ENCODE data around the gene PCMT1. TPM values are rescaled to one million over a fixed set of nuclear protein-coding genes. Genes with fewer than 3 reads are reported as not detected.

Gene PCMT1
- total and polyA plus RNA-seq, 2 experiments from 2014 or later, result 137 to 189 TPM

GRCh38 chr6:149809798-149810197 is 60.3 kb downstream of the PCMT1 start:
- TF ChIP-seq CTCF (IDR thresholded peaks at IDR 0.05; ENCODE audit: low read depth, low read length), result no peak
- no peak overlapping the region for H3K4me3 ChIP-seq
- no peaks in the 10 kb centered on the region for H3K27me3 ChIP-seq
- no peaks in the 10 kb centered on the region for H3K9me3 ChIP-seq (ENCODE audit: low read depth)
- peaks cover 17% of the 10 kb centered on the region for H3K36me3 ChIP-seq
- DNase-seq (ENCODE audit: low read depth in 1 of 2, low spot score in 1 of 2), result no peak
- no peak overlapping the region for H3K27ac ChIP-seq
- H3K4me1 ChIP-seq (ENCODE audit: low read depth), result no peaks in the 10 kb centered on the region

- no peak for DNase-seq (ENCODE audit: low read depth in 1 of 2, low spot score in 1 of 2)
- Histone ChIP-seq H3K4me1 (ENCODE audit: low read depth) (no peaks in the 10 kb centered on the region), H3K9me3 (ENCODE audit: low read depth) (no peaks in the 10 kb centered on the region), H3K4me3 (no peak overlapping the region), H3K27me3 (no peaks in the 10 kb centered on the region), H3K27ac (no peak overlapping the region), H3K36me3 (peaks cover 17% of the 10 kb centered on the region)
- TF ChIP-seq CTCF (IDR thresholded peaks at IDR 0.05; ENCODE audit: low read depth, low read length), result no peak
Observed at GRCh38 chr6:149813351-149813750, 63.8 kb downstream of the PCMT1 start.

- Histone ChIP-seq H3K27ac (no peak overlapping the region), H3K4me3 (no peak overlapping the region), H3K9me3 (ENCODE audit: low read depth) (no peaks in the 10 kb centered on the region), H3K4me1 (ENCODE audit: low read depth) (no peaks in the 10 kb centered on the region), H3K36me3 (peaks cover 8% of the 10 kb centered on the region), H3K27me3 (no peaks in the 10 kb centered on the region)
- no peak for DNase-seq (ENCODE audit: low read depth in 1 of 2, low spot score in 1 of 2)
- TF ChIP-seq CTCF (IDR thresholded peaks at IDR 0.05; ENCODE audit: low read depth, low read length), result no peak
Observed at GRCh38 chr6:149815788-149816187, 66.2 kb downstream of the PCMT1 start.

GRCh38 chr6:149820506-149820905 is 71.0 kb downstream of the PCMT1 start:
- no peaks in the 10 kb centered on the region for H3K9me3 ChIP-seq (ENCODE audit: low read depth)
- H3K27ac ChIP-seq, result no peak overlapping the region
- no peak for TF ChIP-seq CTCF (IDR thresholded peaks at IDR 0.05; ENCODE audit: low read depth, low read length)
- peaks cover 5% of the 10 kb centered on the region for H3K4me1 ChIP-seq (ENCODE audit: low read depth)
- no peaks in the 10 kb centered on the region for H3K36me3 ChIP-seq
- H3K4me3 ChIP-seq, result no peak overlapping the region
- no peaks in the 10 kb centered on the region for H3K27me3 ChIP-seq
- DNase-seq (ENCODE audit: low read depth in 1 of 2, low spot score in 1 of 2), result no peak

GRCh38 chr6:149821492-149821891 is 72.0 kb downstream of the PCMT1 start:
- DNase-seq (ENCODE audit: low read depth in 1 of 2, low spot score in 1 of 2), result no peak
- no peaks in the 10 kb centered on the region for H3K36me3 ChIP-seq
- no peak overlapping the region for H3K27ac ChIP-seq
- no peak overlapping the region for H3K4me3 ChIP-seq
- H3K9me3 ChIP-seq (ENCODE audit: low read depth), result no peaks in the 10 kb centered on the region
- H3K4me1 ChIP-seq (ENCODE audit: low read depth), result peaks cover 5% of the 10 kb centered on the region
- H3K27me3 ChIP-seq, result no peaks in the 10 kb centered on the region
- TF ChIP-seq CTCF (IDR thresholded peaks at IDR 0.05; ENCODE audit: low read depth, low read length), result no peak

GRCh38 chr6:149823013-149823412 is 73.5 kb downstream of the PCMT1 start:
- peaks cover 5% of the 10 kb centered on the region for H3K4me1 ChIP-seq (ENCODE audit: low read depth)
- no peak overlapping the region for H3K4me3 ChIP-seq
- H3K9me3 ChIP-seq (ENCODE audit: low read depth), result no peaks in the 10 kb centered on the region
- no peak for DNase-seq (ENCODE audit: low read depth in 1 of 2, low spot score in 1 of 2)
- no peaks in the 10 kb centered on the region for H3K36me3 ChIP-seq
- no peaks in the 10 kb centered on the region for H3K27me3 ChIP-seq
- H3K27ac ChIP-seq, result no peak overlapping the region
- TF ChIP-seq CTCF (IDR thresholded peaks at IDR 0.05; ENCODE audit: low read depth, low read length), result no peak
